Fibroblast of mammary gland (primary cell): ENCODE measurements around the gene USHBP1.
A peak's percentile ranks its signal among the peaks of the same experiment; 100 is the strongest.
"Not testable (repeated sequence)": the region's sequence is repeated elsewhere in the genome, so short reads cannot be mapped to it uniquely, and the experiment has no call there.

Experiments
- DNase-seq: peaks from one replicate; pipeline ENCODE4 v3.0.0-alpha.2; 2010; ENCODE audit warnings: low read depth
- H3K4me3 ChIP-seq: 2 replicates; pipeline ENCODE4 v1.5.1; 2011; ENCODE audit warnings: low read depth, mild to moderate bottlenecking, low read length, moderate library complexity; ENCODE audit not compliant: control insufficient read depth
- TF ChIP-seq, protein P1 (sequence below): conservative IDR thresholded peaks from 2 replicates; pipeline ENCODE4 v1.5.1; 2011; ENCODE audit warnings: low read depth, low read length, inconsistent platforms; ENCODE audit not compliant: control insufficient read depth, insufficient read depth

USHBP1 gene

DNA sequence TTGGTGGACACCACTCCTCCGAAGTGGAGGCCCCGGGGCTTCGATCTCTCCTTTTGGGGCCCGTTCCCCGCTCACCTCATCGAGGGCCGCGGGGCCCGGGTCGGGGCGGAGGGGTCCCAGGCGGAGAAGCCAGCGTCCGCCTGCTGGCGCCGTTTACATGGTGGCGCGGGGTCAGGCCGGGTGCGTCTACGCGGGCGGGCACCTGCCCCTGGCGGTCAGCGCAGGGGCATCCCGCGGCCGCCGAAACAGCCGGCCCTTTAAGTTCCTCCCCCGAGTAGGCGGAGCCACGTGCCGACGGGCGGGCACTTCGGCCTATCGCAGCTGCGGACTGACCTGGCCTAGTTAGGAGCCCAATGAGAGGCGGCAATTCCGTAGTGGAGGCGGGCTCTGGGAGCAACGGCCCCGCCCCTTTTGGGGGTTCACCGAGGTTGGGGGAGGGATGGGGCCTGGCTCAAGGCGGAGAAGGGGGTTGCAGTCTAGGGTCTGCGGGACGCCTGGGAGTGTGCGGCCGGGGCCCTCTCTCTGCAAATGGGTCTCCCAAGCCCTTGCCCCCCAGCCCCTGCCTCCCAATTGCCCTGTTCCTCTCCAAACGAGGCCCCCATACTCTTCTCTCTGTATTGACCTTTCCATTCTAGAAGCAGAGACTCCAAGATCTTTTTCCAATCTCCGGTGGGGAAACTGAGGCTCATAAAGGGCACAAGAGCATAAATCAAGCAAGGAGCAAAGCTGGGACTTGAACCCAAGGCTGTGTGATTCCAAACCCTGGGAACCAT lies 38.8 kb upstream of the USHBP1 start, which contains the start of gene ABHD8:
Gene ABHD8, minus strand, starts transcription at position 259 of the 773 bp plus-strand sequence. CDS start 1,809 bp downstream, outside the sequence.
- DNase-seq: peak; percentile 94
- H3K4me3 ChIP-seq: peak within 1 kb of the TSS; percentile 62
- TF ChIP-seq, protein P1, sequence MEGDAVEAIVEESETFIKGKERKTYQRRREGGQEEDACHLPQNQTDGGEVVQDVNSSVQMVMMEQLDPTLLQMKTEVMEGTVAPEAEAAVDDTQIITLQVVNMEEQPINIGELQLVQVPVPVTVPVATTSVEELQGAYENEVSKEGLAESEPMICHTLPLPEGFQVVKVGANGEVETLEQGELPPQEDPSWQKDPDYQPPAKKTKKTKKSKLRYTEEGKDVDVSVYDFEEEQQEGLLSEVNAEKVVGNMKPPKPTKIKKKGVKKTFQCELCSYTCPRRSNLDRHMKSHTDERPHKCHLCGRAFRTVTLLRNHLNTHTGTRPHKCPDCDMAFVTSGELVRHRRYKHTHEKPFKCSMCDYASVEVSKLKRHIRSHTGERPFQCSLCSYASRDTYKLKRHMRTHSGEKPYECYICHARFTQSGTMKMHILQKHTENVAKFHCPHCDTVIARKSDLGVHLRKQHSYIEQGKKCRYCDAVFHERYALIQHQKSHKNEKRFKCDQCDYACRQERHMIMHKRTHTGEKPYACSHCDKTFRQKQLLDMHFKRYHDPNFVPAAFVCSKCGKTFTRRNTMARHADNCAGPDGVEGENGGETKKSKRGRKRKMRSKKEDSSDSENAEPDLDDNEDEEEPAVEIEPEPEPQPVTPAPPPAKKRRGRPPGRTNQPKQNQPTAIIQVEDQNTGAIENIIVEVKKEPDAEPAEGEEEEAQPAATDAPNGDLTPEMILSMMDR: no peak

DNA sequence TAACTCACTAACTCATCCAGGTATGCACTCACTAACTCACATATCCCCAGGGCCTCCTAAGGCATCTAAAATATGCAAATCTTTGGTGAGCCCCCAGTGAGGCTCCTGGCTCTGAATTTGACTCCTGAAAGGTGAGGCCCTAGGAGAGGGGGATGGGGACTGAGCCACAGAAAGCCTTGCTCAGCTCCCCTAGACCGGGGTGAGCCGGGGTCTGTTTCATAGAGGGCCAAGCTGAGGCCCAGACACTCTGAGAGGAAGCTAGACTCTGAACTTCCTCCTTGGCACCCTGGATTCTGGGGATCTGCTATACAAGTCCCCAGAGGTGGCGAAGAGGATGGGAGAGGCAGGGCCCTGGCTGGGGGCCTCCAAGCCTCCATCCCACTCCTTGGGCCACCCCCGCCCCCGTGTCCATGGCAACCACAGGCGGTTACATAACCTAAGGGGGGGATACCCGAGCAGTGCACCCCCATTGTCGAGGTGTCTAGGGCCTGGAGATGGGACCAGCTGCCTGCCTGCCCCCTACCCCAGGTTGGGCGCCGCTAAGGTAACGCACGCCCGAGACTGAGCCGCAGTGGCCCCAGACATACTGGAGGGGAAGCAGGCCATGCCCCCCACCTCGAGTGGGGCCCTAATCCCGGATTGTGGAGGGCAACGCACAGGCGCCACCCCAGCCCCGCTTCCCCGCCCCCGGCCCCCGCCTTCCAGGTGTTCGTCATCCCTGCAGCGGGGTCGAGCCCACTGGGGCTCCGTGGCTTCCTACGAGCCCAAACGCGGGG lies 38.0 kb upstream of the USHBP1 start:
- DNase-seq: no peak
- H3K4me3 ChIP-seq: peak overlapping the region; percentile 62
- TF ChIP-seq, protein P1: no peak

DNA sequence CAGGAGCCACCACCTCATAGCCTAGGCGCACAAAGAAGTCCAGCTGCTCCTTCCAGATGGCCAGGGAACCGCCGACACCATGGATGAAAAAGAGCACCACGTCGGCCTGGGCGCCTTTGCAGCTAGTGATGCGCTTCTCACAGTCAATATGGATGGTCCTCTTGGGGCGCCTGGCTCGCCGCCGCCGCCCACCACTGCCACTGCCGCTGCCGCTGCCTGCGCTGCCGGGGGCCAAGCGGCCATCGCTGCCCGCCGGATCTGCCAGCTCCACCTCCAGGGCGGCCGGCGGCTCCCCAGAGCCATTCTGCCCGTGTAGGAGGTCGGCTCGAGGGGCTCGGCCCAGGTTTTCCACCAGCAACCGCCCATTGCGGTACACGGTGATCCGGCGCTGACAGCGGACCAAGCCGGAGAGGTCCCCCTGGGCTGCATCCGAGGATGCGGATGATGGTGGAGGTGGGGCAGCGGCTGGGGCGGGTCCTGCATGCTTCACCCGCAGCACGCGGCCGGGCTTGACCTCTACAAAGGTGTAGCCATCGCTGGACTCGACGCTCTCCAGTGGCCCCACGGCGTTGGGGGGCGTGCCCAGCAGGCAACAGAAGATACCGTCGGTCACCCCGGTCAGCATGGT lies 36.6 kb upstream of the USHBP1 start:
- no peak for DNase-seq
- TF ChIP-seq, protein P1: no peak
- H3K4me3 ChIP-seq: no peak overlapping the region

DNA sequence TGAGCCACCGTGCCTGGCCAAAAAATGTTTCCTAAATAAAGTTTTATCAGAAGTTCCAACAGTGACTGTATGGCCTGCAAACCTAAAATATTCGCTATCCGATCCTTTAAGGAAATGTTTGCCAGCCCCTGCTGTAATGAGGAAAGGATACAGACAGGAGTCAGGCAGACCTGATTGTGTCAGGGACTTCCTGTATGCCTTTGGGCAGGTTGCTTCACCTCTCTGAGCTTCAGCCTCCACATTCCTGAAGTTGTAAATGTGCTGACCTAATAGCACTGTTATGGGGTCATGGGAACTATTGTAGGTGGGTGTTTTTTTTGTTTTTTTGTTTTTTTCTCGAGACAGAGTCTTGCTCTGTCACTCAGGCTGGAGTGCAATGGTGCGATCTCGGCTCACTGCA lies 32.4 kb upstream of the USHBP1 start:
- no peak for DNase-seq
- H3K4me3 ChIP-seq: no peak overlapping the region
- TF ChIP-seq, protein P1: no peak

DNA sequence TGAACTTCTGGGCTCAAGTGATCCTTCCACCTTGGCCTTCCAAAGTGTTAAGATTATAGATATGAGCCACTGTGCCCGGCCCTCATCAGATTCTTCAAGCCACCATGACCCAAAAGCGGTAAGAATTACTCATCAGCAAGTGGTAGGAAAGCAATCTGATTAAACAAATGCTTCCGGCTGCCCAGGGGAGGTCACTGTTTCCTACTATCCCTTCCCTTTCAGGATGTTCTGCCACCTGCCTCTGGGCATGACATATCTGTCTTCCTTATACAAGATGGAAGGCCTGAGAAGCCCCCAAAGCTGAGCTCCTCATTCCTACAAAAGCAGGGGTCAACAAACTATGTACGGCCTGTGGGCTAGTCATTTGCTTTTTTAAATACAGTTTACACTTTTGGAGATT lies 31.7 kb upstream of the USHBP1 start:
- H3K4me3 ChIP-seq: no peak overlapping the region
- TF ChIP-seq, protein P1: no peak
- DNase-seq: peak; percentile 30

DNA sequence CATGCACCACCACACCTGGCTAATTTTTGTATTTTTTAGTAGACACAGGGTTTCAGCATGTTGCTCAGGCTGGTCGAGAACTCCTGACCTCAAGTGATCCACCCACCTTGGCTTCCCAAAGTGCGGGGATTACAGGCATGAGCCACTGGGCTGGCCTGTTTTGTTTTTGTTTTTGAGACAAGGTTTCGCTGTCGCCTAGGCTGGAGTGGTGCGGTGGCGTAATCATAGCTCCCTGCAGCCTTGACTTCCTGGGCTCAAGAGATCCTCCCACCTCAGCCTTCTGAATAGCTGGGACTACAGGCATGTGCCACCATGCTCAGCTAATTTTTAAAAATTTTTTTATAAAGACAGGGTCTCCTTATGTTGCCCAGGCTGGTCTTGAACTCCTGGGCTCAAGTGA lies 31.0 kb upstream of the USHBP1 start:
- DNase-seq: not testable (repeated sequence)

More for the DNA sequence above, 31.0 kb upstream of the USHBP1 start:
- H3K4me3 ChIP-seq: not testable (repeated sequence)
